Neural cell (in vitro differentiated cells): ENCODE data around the gene PTHLH. TPM values are rescaled to one million over a fixed set of nuclear protein-coding genes. Genes with fewer than 3 reads are reported as not detected.

Experiments used
- H2AFZ ChIP-seq: fragments of 200-600, 300-800 bp; sonication (generic), shearing (Covaris generic); 2 replicates; pipeline ENCODE4 v1.6.0; 2014; ENCODE audit warnings: low read depth, mild to moderate bottlenecking, antibody characterized with exemption, low read length, moderate library complexity
- H3F3A ChIP-seq: fragments of 200-600 bp; shearing (Covaris generic); 2 replicates; pipeline ENCODE4 v1.6.1; 2016; ENCODE audit warnings: mild to moderate bottlenecking, moderate library complexity, mixed read lengths, antibody characterized with exemption, low read length; ENCODE audit not compliant: insufficient read depth, poor library complexity, severe bottlenecking
- H3K27ac ChIP-seq: fragments of 200-600, 300-800 bp; sonication (generic), shearing (Covaris generic); 2 replicates; pipeline ENCODE4 v1.5.1; 2014; ENCODE audit warnings: mild to moderate bottlenecking, low read length, moderate library complexity
- H3K27me3 ChIP-seq: fragments of 300-800, 200-600 bp; sonication (generic), shearing (Covaris generic); 2 replicates; pipeline ENCODE4 v1.6.0; 2014; ENCODE audit warnings: mild to moderate bottlenecking, low read depth, low read length, moderate library complexity; ENCODE audit not compliant: insufficient read depth
- H3K36me3 ChIP-seq: fragments of 300-800, 200-600 bp; sonication (generic), shearing (Covaris generic); 2 replicates; pipeline ENCODE4 v1.5.1; 2014; ENCODE audit warnings: mild to moderate bottlenecking, antibody characterized with exemption, low read length, moderate library complexity; ENCODE audit not compliant: insufficient read depth
- H3K4me2 ChIP-seq: fragments of 300-800, 200-600 bp; sonication (generic), shearing (Covaris generic); 2 replicates; pipeline ENCODE4 v1.6.0; 2014; ENCODE audit warnings: mild to moderate bottlenecking, low read length
- H3K4me3 ChIP-seq: fragments of 300-800, 200-600 bp; sonication (generic), shearing (Covaris generic); 2 replicates; pipeline ENCODE4 v1.5.1; 2014; ENCODE audit warnings: mild to moderate bottlenecking, low read length, moderate library complexity
- H3K79me2 ChIP-seq: fragments of 200-600 bp; shearing (Covaris generic); replicated peaks from 2 replicates; pipeline ENCODE4 v1.6.0; 2014; ENCODE audit warnings: mild to moderate bottlenecking, low read length, moderate library complexity; ENCODE audit not compliant: insufficient read depth
- H3K9ac ChIP-seq: fragments of 300-800, 200-600 bp; sonication (generic), shearing (Covaris generic); 2 replicates; pipeline ENCODE4 v1.6.1; 2016; ENCODE audit warnings: mild to moderate bottlenecking, low read length, mixed read lengths
- H3K9me2 ChIP-seq: fragments of 200-600 bp; shearing (Covaris generic); 2 replicates; pipeline ENCODE4 v1.6.1; 2016; ENCODE audit warnings: mild to moderate bottlenecking, low read length, mixed read lengths; ENCODE audit not compliant: insufficient read depth
- H3K9me3 ChIP-seq: fragments of 200-600, 300-800 bp; sonication (generic), shearing (Covaris generic); 2 replicates; pipeline ENCODE4 v1.6.1; 2016; ENCODE audit warnings: mild to moderate bottlenecking, mixed run types, low read length, moderate library complexity, mixed read lengths
- H4K20me1 ChIP-seq: fragments of 200-600 bp; shearing (Covaris generic); 2 replicates; pipeline ENCODE4 v1.6.1; 2016; ENCODE audit warnings: mild to moderate bottlenecking, mixed run types; ENCODE audit not compliant: insufficient read depth
- EP300 ChIP-seq: fragments of 450-650 bp; conservative IDR thresholded peaks from 2 replicates; pipeline ENCODE4 v1.6.1; 2014; ENCODE audit warnings: antibody characterized with exemption, mild to moderate bottlenecking, moderate library complexity; ENCODE audit not compliant: poor library complexity, severe bottlenecking
- EZH2 ChIP-seq: fragments of 200-600, 300-800 bp; shearing (Covaris generic), sonication (generic); IDR thresholded peaks from 2 replicates; pipeline ENCODE4 v1.6.1; 2014; ENCODE audit warnings: antibody characterized with exemption, low read length, borderline replicate concordance, mild to moderate bottlenecking; ENCODE audit not compliant: insufficient read depth, poor library complexity, severe bottlenecking
- MXI1 ChIP-seq: fragments of 450-650 bp; conservative IDR thresholded peaks from 2 replicates; pipeline ENCODE4 v1.6.1; 2014; ENCODE audit warnings: antibody characterized with exemption, mild to moderate bottlenecking; ENCODE audit not compliant: poor library complexity, severe bottlenecking
- POLR2AphosphoS5 ChIP-seq: IDR thresholded peaks from 2 replicates; pipeline ENCODE4 v1.6.1; 2012
- RAD21 ChIP-seq: fragments of 450-650 bp; conservative IDR thresholded peaks from 2 replicates; pipeline ENCODE4 v1.6.1; 2014; ENCODE audit warnings: antibody characterized with exemption, mild to moderate bottlenecking, moderate library complexity
- SMC3 ChIP-seq: fragments of 450-650 bp; conservative IDR thresholded peaks from 2 replicates; pipeline ENCODE4 v1.6.1; 2014; ENCODE audit warnings: antibody characterized with exemption, mild to moderate bottlenecking, moderate library complexity; ENCODE audit not compliant: poor library complexity
- TAF1 ChIP-seq: IDR thresholded peaks from 2 replicates; pipeline ENCODE4 v1.6.1; 2012; ENCODE audit warnings: low read depth
- polyA plus RNA-seq: library from polyadenylated mRNA; depleted of rRNA; stranded (reverse); fragments of >200 nt; gene quantifications from 2 replicates; pipeline ENCODE4 v1.2.3, GENCODE V29; 2014
- TF ChIP-seq, protein P1 (sequence below): IDR thresholded peaks from 2 replicates; pipeline ENCODE4 v1.6.1; 2012; ENCODE audit warnings: borderline replicate concordance
- TF ChIP-seq, protein P2 (sequence below): fragments of 450-650 bp; IDR thresholded peaks from 2 replicates; pipeline ENCODE4 v1.5.1; 2014; ENCODE audit warnings: antibody characterized with exemption, mild to moderate bottlenecking, moderate library complexity; ENCODE audit not compliant: poor library complexity, severe bottlenecking

Gene PTHLH
- polyA plus RNA-seq, 1 donor from 2014 or later, result 0.22 TPM

DNA sequence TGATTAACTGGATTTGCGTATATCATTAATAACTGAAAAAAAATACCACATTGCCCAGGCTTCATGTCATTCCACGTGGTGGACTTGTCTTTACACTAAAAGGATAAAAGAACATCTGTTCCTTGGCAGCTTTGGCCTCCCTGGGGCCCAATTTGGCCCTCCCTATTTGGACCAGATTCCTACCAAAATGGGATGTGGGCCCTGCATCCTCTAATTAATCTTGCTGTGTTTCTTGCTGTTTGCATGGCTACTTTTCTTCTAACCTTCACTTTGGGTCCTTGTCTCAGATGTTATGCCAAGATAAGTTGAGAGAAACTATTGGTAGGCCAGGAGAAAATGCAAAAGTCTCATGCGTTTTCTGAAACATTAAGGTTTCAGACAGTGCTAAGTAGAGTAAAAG is 57.5 kb downstream of the PTHLH start:
- Histone ChIP-seq H2AFZ (no peak overlapping the region), H3K79me2 (no peaks in the 10 kb centered on the region), H3K4me2 (no peak overlapping the region), H3K9me3 (peaks cover 6% of the 10 kb centered on the region), H3K27ac (no peak overlapping the region), H3K9ac (no peak overlapping the region), H3K9me2 (no peaks in the 10 kb centered on the region), H3F3A (no peaks in the 10 kb centered on the region), H3K36me3 (no peaks in the 10 kb centered on the region), H3K4me3 (no peak overlapping the region), H4K20me1 (no peaks in the 10 kb centered on the region), H3K27me3 (no peaks in the 10 kb centered on the region)
- TF ChIP-seq, protein P1, sequence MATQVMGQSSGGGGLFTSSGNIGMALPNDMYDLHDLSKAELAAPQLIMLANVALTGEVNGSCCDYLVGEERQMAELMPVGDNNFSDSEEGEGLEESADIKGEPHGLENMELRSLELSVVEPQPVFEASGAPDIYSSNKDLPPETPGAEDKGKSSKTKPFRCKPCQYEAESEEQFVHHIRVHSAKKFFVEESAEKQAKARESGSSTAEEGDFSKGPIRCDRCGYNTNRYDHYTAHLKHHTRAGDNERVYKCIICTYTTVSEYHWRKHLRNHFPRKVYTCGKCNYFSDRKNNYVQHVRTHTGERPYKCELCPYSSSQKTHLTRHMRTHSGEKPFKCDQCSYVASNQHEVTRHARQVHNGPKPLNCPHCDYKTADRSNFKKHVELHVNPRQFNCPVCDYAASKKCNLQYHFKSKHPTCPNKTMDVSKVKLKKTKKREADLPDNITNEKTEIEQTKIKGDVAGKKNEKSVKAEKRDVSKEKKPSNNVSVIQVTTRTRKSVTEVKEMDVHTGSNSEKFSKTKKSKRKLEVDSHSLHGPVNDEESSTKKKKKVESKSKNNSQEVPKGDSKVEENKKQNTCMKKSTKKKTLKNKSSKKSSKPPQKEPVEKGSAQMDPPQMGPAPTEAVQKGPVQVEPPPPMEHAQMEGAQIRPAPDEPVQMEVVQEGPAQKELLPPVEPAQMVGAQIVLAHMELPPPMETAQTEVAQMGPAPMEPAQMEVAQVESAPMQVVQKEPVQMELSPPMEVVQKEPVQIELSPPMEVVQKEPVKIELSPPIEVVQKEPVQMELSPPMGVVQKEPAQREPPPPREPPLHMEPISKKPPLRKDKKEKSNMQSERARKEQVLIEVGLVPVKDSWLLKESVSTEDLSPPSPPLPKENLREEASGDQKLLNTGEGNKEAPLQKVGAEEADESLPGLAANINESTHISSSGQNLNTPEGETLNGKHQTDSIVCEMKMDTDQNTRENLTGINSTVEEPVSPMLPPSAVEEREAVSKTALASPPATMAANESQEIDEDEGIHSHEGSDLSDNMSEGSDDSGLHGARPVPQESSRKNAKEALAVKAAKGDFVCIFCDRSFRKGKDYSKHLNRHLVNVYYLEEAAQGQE, result no peak
- TF ChIP-seq EP300, result no peak
- TF ChIP-seq, protein P2, sequence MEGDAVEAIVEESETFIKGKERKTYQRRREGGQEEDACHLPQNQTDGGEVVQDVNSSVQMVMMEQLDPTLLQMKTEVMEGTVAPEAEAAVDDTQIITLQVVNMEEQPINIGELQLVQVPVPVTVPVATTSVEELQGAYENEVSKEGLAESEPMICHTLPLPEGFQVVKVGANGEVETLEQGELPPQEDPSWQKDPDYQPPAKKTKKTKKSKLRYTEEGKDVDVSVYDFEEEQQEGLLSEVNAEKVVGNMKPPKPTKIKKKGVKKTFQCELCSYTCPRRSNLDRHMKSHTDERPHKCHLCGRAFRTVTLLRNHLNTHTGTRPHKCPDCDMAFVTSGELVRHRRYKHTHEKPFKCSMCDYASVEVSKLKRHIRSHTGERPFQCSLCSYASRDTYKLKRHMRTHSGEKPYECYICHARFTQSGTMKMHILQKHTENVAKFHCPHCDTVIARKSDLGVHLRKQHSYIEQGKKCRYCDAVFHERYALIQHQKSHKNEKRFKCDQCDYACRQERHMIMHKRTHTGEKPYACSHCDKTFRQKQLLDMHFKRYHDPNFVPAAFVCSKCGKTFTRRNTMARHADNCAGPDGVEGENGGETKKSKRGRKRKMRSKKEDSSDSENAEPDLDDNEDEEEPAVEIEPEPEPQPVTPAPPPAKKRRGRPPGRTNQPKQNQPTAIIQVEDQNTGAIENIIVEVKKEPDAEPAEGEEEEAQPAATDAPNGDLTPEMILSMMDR, result no peak
- no peak for TF ChIP-seq POLR2AphosphoS5
- no peak for TF ChIP-seq MXI1
- no peak for TF ChIP-seq RAD21
- TF ChIP-seq SMC3, result no peak
- TF ChIP-seq EZH2, result no peak
- no peak for TF ChIP-seq TAF1

DNA sequence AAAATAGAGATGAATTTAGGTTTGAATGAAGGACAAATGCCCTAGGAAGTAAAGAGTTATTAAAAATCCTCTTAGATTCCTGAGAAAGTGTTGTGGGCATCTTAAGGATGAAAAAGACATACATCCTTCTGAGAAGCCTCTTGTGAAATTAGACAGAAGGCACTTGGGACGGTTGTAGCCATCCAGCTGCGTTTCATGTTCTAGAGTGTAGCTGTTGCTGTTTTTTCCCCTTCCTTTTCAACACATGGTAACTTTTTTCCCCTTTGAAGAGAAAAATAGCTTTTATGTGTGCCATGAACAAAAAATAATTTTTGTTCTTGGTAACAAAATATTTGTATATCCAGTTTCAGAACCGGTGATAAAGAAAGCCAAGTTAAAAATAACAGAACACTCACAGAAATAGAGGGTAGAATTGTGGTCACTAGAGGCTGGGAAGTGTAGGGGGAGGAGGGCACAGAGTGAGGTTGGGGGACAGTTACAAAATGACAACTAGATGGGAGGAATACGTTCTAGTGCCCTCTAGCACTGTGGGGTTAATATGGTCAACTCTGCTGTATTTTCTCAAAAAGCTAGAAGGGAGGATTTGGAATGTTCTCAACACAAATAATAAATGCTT is 58.4 kb downstream of the PTHLH start:
- H3K27ac ChIP-seq, result no peak overlapping the region
- no peaks in the 10 kb centered on the region for H4K20me1 ChIP-seq
- no peaks in the 10 kb centered on the region for H3K36me3 ChIP-seq
- no peaks in the 10 kb centered on the region for H3F3A ChIP-seq
- H3K4me3 ChIP-seq, result no peak overlapping the region
- H3K9ac ChIP-seq, result no peak overlapping the region
- H3K27me3 ChIP-seq, result no peaks in the 10 kb centered on the region
- H3K79me2 ChIP-seq, result no peaks in the 10 kb centered on the region
- no peak overlapping the region for H3K4me2 ChIP-seq
- peaks cover 6% of the 10 kb centered on the region for H3K9me3 ChIP-seq
- TF ChIP-seq MXI1, result no peak
- no peak for TF ChIP-seq SMC3
- TF ChIP-seq, protein P2, result no peak
- TF ChIP-seq TAF1, result no peak
- TF ChIP-seq POLR2AphosphoS5, result no peak
- no peak for TF ChIP-seq RAD21
- TF ChIP-seq, protein P1, result no peak
- TF ChIP-seq EP300, result no peak
- H2AFZ ChIP-seq, result no peak overlapping the region
- H3K9me2 ChIP-seq, result no peaks in the 10 kb centered on the region
